HCT116 (cell line): ENCODE results near the gene SLAMF8. TPM values are rescaled to one million over a fixed set of nuclear protein-coding genes. Genes with fewer than 3 reads are reported as not detected.

Source experiments
- ATAC-seq: fragments of 200-7000 bp; cut with Tn5 transposase; 2 replicates; pipeline ENCODE4 v1.9.1; 2020; ENCODE audit warnings: mild to moderate bottlenecking, moderate library complexity
- BruUV-seq: library from RNA; stranded (reverse); fragments of 400-500 nt; replicated peaks from 2 replicates; lab custom pipeline; 2021; lab: Mats Ljungman, UMichigan
- CTCF ChIA-PET: fragments of 300-600 bp; sonication (Branson Sonifier 250); formaldehyde crosslinking; loops from one replicate; lab custom pipeline; 2021; ENCODE audit warnings: antibody characterized with exemption; lab: Charles Lee
- POLR2A ChIA-PET: fragments of 300-600, 350-600 bp; sonication (Branson Sonifier 250); formaldehyde crosslinking; loops from one replicate; lab custom pipeline; 2021; ENCODE audit warnings: antibody characterized with exemption; lab: Charles Lee
- RAD21 ChIA-PET, 2 experiments: fragments of 300-600 bp; sonication (Branson Sonifier 250); formaldehyde crosslinking; loops; one replicate each; lab custom pipeline; 2023; ENCODE audit warnings: low total read pairs in 2 of 2; ENCODE audit not compliant: uncharacterized antibody in 2 of 2, unreplicated experiment in 2 of 2, low non-redundant PET in 1 of 2; lab: Charles Lee
- DNase-seq: peaks from one replicate; pipeline ENCODE4 v3.0.0-alpha.2; 2010; ENCODE audit warnings: low read depth, low spot score
- H2AFZ ChIP-seq: fragments of 200-600 bp; shearing (Covaris generic), sonication (generic); 2 replicates; pipeline ENCODE4 v1.6.1; 2017; ENCODE audit warnings: low read depth, mixed run types, mixed read lengths, antibody characterized with exemption, low read length; ENCODE audit not compliant: poor library complexity, severe bottlenecking
- H3K27ac ChIP-seq: 2 replicates; pipeline ENCODE4 v1.5.1; 2012; ENCODE audit warnings: low read depth, low read length
- H3K27me3 ChIP-seq: fragments of 200-600 bp; sonication (generic); 2 replicates; pipeline ENCODE4 v1.6.1; 2016; ENCODE audit warnings: mixed run types, low read length, mixed read lengths; ENCODE audit not compliant: insufficient read depth
- H3K36me3 ChIP-seq, 2 experiments: fragments of 200-500 bp in 1 of 2; fragments of 200-600 bp in 1 of 2; sonication (Bioruptor generic) in 1 of 2; sonication (generic) in 1 of 2; 2 replicates each; pipeline versions ENCODE4 v1.5.1 to v1.6.1; 2014 to 2016; ENCODE audit warnings: low read length in 2 of 2, inconsistent platforms in 1 of 2, mixed read lengths in 1 of 2, mixed run types in 1 of 2; ENCODE audit not compliant: insufficient read depth in 2 of 2, control insufficient read depth in 1 of 2
- H3K4me1 ChIP-seq, 2 experiments: fragments of 200-600 bp in 1 of 2; sonication (generic) in 1 of 2; 2 replicates each; pipeline versions ENCODE4 v1.5.1 to v1.6.1; 2012 to 2017; ENCODE audit warnings: low read length in 2 of 2, inconsistent platforms in 1 of 2, mild to moderate bottlenecking in 1 of 2, mixed read lengths in 1 of 2, mixed run types in 1 of 2, moderate library complexity in 1 of 2; ENCODE audit not compliant: insufficient read depth in 2 of 2, control insufficient read depth in 1 of 2
- H3K4me2 ChIP-seq: fragments of 200-600 bp; sonication (generic); 2 replicates; pipeline ENCODE4 v1.6.1; 2017; ENCODE audit warnings: mixed run types, low read length, mixed read lengths
- H3K4me3 ChIP-seq, 2 experiments: fragments of 200-600 bp in 1 of 2; sonication (generic) in 1 of 2; replicated peaks in 1 of 2; 2 replicates each; pipeline ENCODE4 v1.5.1; 2011 to 2016; ENCODE audit warnings: low read length in 2 of 2, control low read depth in 1 of 2, low read depth in 1 of 2, mild to moderate bottlenecking in 1 of 2, mixed read lengths in 1 of 2, mixed run types in 1 of 2
- H3K79me2 ChIP-seq: fragments of 200-600 bp; sonication (generic); 2 replicates; pipeline ENCODE4 v1.6.1; 2017; ENCODE audit warnings: mild to moderate bottlenecking, mixed run types, low read length, moderate library complexity, mixed read lengths; ENCODE audit not compliant: insufficient read depth
- H3K9ac ChIP-seq: fragments of 200-600 bp; sonication (generic); 2 replicates; pipeline ENCODE4 v1.6.1; 2016; ENCODE audit warnings: low read length, mixed read lengths
- H3K9me2 ChIP-seq: fragments of 200-600 bp; sonication (generic), shearing (Covaris generic); 2 replicates; pipeline ENCODE4 v1.6.1; 2017; ENCODE audit warnings: mixed run types, mild to moderate bottlenecking, moderate library complexity; ENCODE audit not compliant: insufficient read depth
- H3K9me3 ChIP-seq, 2 experiments: fragments of 200-500 bp in 1 of 2; fragments of 200-600 bp in 1 of 2; sonication (Bioruptor generic) in 1 of 2; sonication (generic) in 1 of 2; 2 replicates each; pipeline ENCODE4 v1.6.1; 2014 to 2017; ENCODE audit warnings: low read length in 2 of 2, mixed read lengths in 2 of 2, inconsistent platforms in 1 of 2, low read depth in 1 of 2, mild to moderate bottlenecking in 1 of 2, mixed run types in 1 of 2, moderate library complexity in 1 of 2; ENCODE audit not compliant: control insufficient read depth in 1 of 2, insufficient read depth in 1 of 2
- H4K20me1 ChIP-seq: fragments of 200-600 bp; sonication (generic), shearing (Covaris generic); 2 replicates; pipeline ENCODE4 v1.6.1; 2017; ENCODE audit warnings: mixed run types, mild to moderate bottlenecking, moderate library complexity; ENCODE audit not compliant: insufficient read depth
- EZH2phosphoT487 ChIP-seq: fragments of 200-600 bp; IDR thresholded peaks from 2 replicates; pipeline ENCODE4 v1.6.1; 2018; ENCODE audit warnings: antibody characterized with exemption, borderline replicate concordance
- SIN3A ChIP-seq: IDR thresholded peaks from 2 replicates; pipeline ENCODE4 v1.6.1; 2012; ENCODE audit warnings: low read depth
- SRF ChIP-seq: IDR thresholded peaks from 2 replicates; pipeline ENCODE4 v1.6.1; 2012; ENCODE audit warnings: low read depth
- TCF7L2 ChIP-seq: IDR thresholded peaks from 2 replicates; pipeline ENCODE4 v1.7.0; 2011; ENCODE audit warnings: borderline replicate concordance, inconsistent platforms; ENCODE audit not compliant: insufficient read depth, insufficient read length; ENCODE audit errors: extremely low read depth
- YY1 ChIP-seq: IDR thresholded peaks from 2 replicates; pipeline ENCODE4 v1.6.1; 2011; ENCODE audit warnings: low read length, low read depth, moderate library complexity, mild to moderate bottlenecking; ENCODE audit not compliant: insufficient replicate concordance; ENCODE audit errors: extremely low read depth
- ZNF274 ChIP-seq: fragments of 200-500 bp; sonication (Bioruptor generic); IDR thresholded peaks from 2 replicates; pipeline ENCODE4 v1.6.1; 2014; ENCODE audit warnings: mild to moderate bottlenecking, low read depth, low read length, inconsistent platforms
- intact Hi-C: fragments of 100-400 bp; cut with micrococcal nuclease; formaldehyde crosslinking; loops from 2 replicates; pipeline ENCODE4 v1.10.0; 2022
- total RNA-seq: library from RNA; stranded (reverse); gene quantifications from one replicate; pipeline ENCODE4 v1.2.1, GENCODE V29; 2021; ENCODE audit not compliant: unreplicated experiment
- TF ChIP-seq, protein P1 (sequence below), 3 experiments: fragments of 200-600 bp in 1 of 3; sonication (generic) in 1 of 3; IDR thresholded peaks in 2 of 3; conservative IDR thresholded peaks in 1 of 3; 2 replicates each; pipeline ENCODE4 v1.5.1; 2012 to 2017; ENCODE audit warnings: low read depth in 2 of 3, low read length in 2 of 3, antibody characterized with exemption in 1 of 3, borderline replicate concordance in 1 of 3, control low read depth in 1 of 3, mild to moderate bottlenecking in 1 of 3, mixed read lengths in 1 of 3, mixed run types in 1 of 3, moderate library complexity in 1 of 3; ENCODE audit not compliant: insufficient read depth in 1 of 3

Gene SLAMF8
- total RNA-seq, 1 experiment from 2014 or later: not detected

- no peaks in the 10 kb centered on the region for H3K9me2 ChIP-seq
- H3K27me3 ChIP-seq: peaks cover 16% of the 10 kb centered on the region
- ATAC-seq (no peak), DNase-seq (no peak)
- no peaks in the 10 kb centered on the region for H3K36me3 ChIP-seq
- no TSS peak for BruUV-seq
- no peak overlapping the region for H2AFZ ChIP-seq
- H3K4me2 ChIP-seq: no peak overlapping the region
- no peaks in the 10 kb centered on the region for H3K79me2 ChIP-seq
- H3K4me1 ChIP-seq: no peaks in the 10 kb centered on the region
- intact Hi-C loops: no loop called here
- no peak overlapping the region for H3K9ac ChIP-seq
- H4K20me1 ChIP-seq: no peaks in the 10 kb centered on the region
- ChIA-PET RAD21 (interaction anchor here in 1 of 2 experiments (3.0 kb wide), 1 partner anchor 91 kb away, joined by 38 read pairs; no protein-coding TSS in a partner anchor), CTCF (interaction anchor here (1.8 to 9.3 kb wide), 6 partner anchors 10 to 206 kb away, joined by 10 to 229 read pairs (median 26); partner anchors contain the start of genes DUSP23 and SLAMF8), POLR2A (no interaction called here)
- TF ChIP-seq SRF (no peak), TCF7L2 (no peak), EZH2phosphoT487 (no peak), ZNF274 (no peak), SIN3A (no peak), YY1 (no peak)
- TF ChIP-seq, protein P1, sequence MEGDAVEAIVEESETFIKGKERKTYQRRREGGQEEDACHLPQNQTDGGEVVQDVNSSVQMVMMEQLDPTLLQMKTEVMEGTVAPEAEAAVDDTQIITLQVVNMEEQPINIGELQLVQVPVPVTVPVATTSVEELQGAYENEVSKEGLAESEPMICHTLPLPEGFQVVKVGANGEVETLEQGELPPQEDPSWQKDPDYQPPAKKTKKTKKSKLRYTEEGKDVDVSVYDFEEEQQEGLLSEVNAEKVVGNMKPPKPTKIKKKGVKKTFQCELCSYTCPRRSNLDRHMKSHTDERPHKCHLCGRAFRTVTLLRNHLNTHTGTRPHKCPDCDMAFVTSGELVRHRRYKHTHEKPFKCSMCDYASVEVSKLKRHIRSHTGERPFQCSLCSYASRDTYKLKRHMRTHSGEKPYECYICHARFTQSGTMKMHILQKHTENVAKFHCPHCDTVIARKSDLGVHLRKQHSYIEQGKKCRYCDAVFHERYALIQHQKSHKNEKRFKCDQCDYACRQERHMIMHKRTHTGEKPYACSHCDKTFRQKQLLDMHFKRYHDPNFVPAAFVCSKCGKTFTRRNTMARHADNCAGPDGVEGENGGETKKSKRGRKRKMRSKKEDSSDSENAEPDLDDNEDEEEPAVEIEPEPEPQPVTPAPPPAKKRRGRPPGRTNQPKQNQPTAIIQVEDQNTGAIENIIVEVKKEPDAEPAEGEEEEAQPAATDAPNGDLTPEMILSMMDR (IDR thresholded peaks at IDR 0.05 in 2 of 3, conservative IDR thresholded peaks at IDR 0.05 in 1 of 3; ENCODE audit: borderline replicate concordance in 1 of 3, insufficient read depth in 1 of 3, low read depth in 2 of 3, low read length in 2 of 3): no peak
- no peak overlapping the region for H3K27ac ChIP-seq
- no peak overlapping the region for H3K4me3 ChIP-seq
- no peaks in the 10 kb centered on the region for H3K9me3 ChIP-seq
Measured at GRCh38 chr1:159800177-159800930, 26.3 kb upstream of the SLAMF8 start.
